Stimulated activated CD4-positive, alpha-beta T cell treated with anti-CD3 and anti-CD28 coated beads, Interleukin-1b, Interleukin-23, amount 100 ng/mL, for 24 hours (primary cell): ENCODE measurements around the gene SIX3.

ENCODE experiments used
- DNase-seq, 4 experiments: peaks; one replicate each; pipeline ENCODE4 v3.0.0-alpha.2; 2020; ENCODE audit warnings: low read depth in 4 of 4, low spot score in 1 of 4

Gene SIX3

GRCh38 chr2:44980751-44981713 lies 39.5 kb downstream of the SIX3 start:
- DNase-seq = no peak

- DNase-seq = peak; percentile 48 to 64 (median 56)
These were observed 40.2 kb downstream of the SIX3 start for GRCh38 chr2:44981714-44982108.

- DNase-seq = no peak
These were observed 42.5 kb downstream of the SIX3 start for GRCh38 chr2:44983836-44984604.

- no peak for DNase-seq
These were observed 47.7 kb downstream of the SIX3 start for GRCh38 chr2:44989176-44989575.

- no peak for DNase-seq
These were observed 52.9 kb downstream of the SIX3 start for GRCh38 chr2:44994377-44994776.
